ENCODE results near the gene MBOAT2.

MBOAT2 gene

GRCh38 chr2:8806885-8807704 is 196.4 kb downstream of the MBOAT2 start:
- no peak for DNase-seq

DNA sequence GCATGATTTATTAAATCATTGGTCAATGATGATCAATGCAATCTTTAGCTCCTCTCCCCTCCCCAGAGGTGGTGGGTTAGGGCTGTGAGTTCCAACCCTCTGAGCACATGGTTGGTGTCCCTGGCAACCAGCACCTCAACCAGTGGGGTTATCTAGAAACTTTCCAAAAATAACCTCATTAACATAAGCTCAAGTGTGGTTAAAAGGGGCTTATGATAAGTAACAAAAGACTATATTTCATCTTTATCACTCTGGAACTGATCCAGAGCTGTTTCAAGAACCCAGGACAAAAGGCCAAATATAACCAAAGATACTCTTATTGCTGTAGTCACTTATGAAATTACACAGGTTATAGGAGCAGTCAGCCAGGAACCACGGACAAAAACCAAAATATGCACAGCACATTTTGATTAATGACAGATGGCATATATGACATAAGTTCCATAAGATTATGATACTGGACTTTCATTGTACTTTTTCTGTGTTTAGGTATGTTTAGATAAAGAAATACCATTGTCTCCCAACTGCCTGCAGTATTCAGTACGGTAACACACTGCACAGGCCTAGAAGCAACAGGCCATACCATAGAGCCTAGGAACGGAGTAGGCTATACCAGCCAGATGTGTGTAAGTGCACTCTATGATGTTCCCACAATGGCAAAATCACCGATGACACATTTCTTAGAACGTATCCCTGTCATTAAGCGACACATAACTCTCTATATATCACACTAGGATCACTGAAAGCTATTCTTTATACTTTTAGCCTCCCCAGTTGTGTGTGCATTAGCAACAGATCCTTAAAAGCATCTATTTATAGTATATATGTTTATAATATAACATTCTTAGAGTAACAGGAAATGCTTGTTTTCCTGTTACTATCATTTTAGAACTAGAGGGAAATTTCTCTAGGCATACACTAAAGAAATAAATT is 197.9 kb downstream of the MBOAT2 start:
- DNase-seq = no peak

DNA sequence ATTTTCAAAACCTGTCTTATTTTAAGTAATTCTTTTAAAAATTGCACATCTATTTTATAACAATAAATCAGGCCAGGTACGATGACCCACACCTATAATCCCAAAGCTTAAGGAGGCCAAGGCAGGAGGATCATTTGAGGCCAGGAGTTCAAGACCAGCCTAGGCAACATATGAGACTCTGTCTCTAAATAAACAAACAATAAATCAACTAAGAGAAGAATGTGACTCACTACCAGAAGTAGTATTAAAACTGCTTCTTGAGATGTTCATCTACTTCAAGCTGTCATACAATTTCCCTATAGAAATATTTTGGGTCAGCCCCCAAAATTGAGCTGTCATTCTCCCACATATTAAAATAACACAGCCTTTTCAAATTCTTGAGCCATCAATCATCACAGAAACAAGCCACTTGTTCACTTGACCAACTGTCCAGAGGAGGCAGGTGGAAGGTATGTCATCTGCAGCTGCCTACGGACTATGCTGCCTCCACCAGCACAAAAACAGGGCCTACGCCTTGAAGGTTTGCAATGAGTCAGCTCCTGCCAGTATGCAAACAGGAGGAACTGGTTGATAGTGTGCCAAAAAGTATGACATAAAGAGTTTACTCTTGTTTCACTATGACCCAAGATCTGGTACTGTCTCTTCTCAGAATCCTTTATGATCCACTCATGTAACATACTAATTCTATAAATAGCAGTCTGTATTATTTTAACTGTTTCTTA is 199.7 kb downstream of the MBOAT2 start:
- DNase-seq = no peak

GRCh38 chr2:8802741-8803140 is 200.7 kb downstream of the MBOAT2 start:
- no peak for DNase-seq

All from C1 segment of cervical spinal cord (tissue), 14 donors.